IMR-90 (cell line): ENCODE data around the gene SLC35F1. TPM values are rescaled to one million over a fixed set of nuclear protein-coding genes. Genes with fewer than 3 reads are reported as not detected.

ENCODE experiments used
- ATAC-seq: fragments of 200-7000 bp; cut with Tn5 transposase; 2 replicates; pipeline ENCODE4 v1.9.1; 2020; ENCODE audit warnings: low read depth, mild to moderate bottlenecking, moderate library complexity
- BruUV-seq: library from RNA; stranded (reverse); fragments of 400-500 nt; replicated peaks from 2 replicates; lab custom pipeline; 2021; lab: Mats Ljungman, UMichigan
- CTCF ChIA-PET: fragments of 300-600 bp; formaldehyde crosslinking; extraction: SDS; loops from one replicate; lab custom pipeline; 2021; ENCODE audit warnings: antibody characterized with exemption; lab: Yijun Ruan, JAX
- POLR2A ChIA-PET: fragments of 300-600 bp; sonication (Branson Sonifier 250); formaldehyde crosslinking; loops from one replicate; lab custom pipeline; 2022; ENCODE audit warnings: antibody characterized with exemption; ENCODE audit not compliant: unreplicated experiment; lab: Charles Lee
- DNase-seq: peaks from one replicate; pipeline ENCODE4 v3.0.0; 2013
- H2AFZ ChIP-seq: replicated peaks from 2 replicates; pipeline ENCODE3; 2013; ENCODE audit warnings: low read length, mild to moderate bottlenecking; ENCODE audit not compliant: poor library complexity
- H2AK5ac ChIP-seq: 2 replicates; pipeline ENCODE4 v1.6.1; 2013; ENCODE audit warnings: low read depth, low read length, inconsistent platforms
- H2AK9ac ChIP-seq: replicated peaks from 2 replicates; pipeline ENCODE3; 2013; ENCODE audit warnings: mild to moderate bottlenecking, low read depth, low read length, moderate library complexity; ENCODE audit not compliant: poor library complexity
- H2BK120ac ChIP-seq: 2 replicates; pipeline ENCODE4 v1.6.1; 2013; ENCODE audit warnings: low read depth, low read length, inconsistent platforms
- H2BK15ac ChIP-seq: 3 replicates; pipeline ENCODE4 v1.6.1; 2013; ENCODE audit warnings: low read depth, low read length, inconsistent platforms
- H2BK20ac ChIP-seq: 2 replicates; pipeline ENCODE4 v1.6.1; 2013; ENCODE audit warnings: low read depth, mild to moderate bottlenecking, inconsistent platforms, low read length, moderate library complexity
- H2BK5ac ChIP-seq: 2 replicates; pipeline ENCODE4 v1.6.1; 2013; ENCODE audit warnings: mild to moderate bottlenecking, low read depth, low read length, inconsistent platforms; ENCODE audit not compliant: poor library complexity, severe bottlenecking
- H3K14ac ChIP-seq: replicated peaks from 2 replicates; pipeline ENCODE4 v1.6.1; 2013; ENCODE audit warnings: low read depth, low read length, inconsistent platforms
- H3K18ac ChIP-seq: 2 replicates; pipeline ENCODE4 v1.6.1; 2013; ENCODE audit warnings: low read depth, low read length, control low read depth
- H3K23ac ChIP-seq: 2 replicates; pipeline ENCODE4 v1.6.1; 2013; ENCODE audit warnings: low read depth, low read length, inconsistent platforms
- H3K27ac ChIP-seq: 2 replicates; pipeline ENCODE4 v1.5.1; 2013; ENCODE audit warnings: mild to moderate bottlenecking, control low read depth, low read length; ENCODE audit not compliant: insufficient read depth
- H3K27me3 ChIP-seq: 2 replicates; pipeline ENCODE4 v1.6.1; 2013; ENCODE audit warnings: low read length; ENCODE audit not compliant: control insufficient read depth, insufficient read depth
- H3K36me3 ChIP-seq: 2 replicates; pipeline ENCODE4 v1.6.1; 2013; ENCODE audit warnings: low read length, mixed read lengths; ENCODE audit not compliant: control insufficient read depth, insufficient read depth
- H3K4ac ChIP-seq: 2 replicates; pipeline ENCODE4 v1.6.1; 2013; ENCODE audit warnings: low read depth, low read length, inconsistent platforms
- H3K4me1 ChIP-seq: 2 replicates; pipeline ENCODE4 v1.6.1; 2013; ENCODE audit warnings: low read length, mixed read lengths; ENCODE audit not compliant: control insufficient read depth, insufficient read depth
- H3K4me2 ChIP-seq: 2 replicates; pipeline ENCODE4 v1.6.1; 2013; ENCODE audit warnings: low read depth, mild to moderate bottlenecking, control low read depth, low read length, moderate library complexity
- H3K4me3 ChIP-seq: 2 replicates; pipeline ENCODE4 v1.5.1; 2013; ENCODE audit warnings: low read depth, mild to moderate bottlenecking, control low read depth, low read length, moderate library complexity; ENCODE audit not compliant: insufficient read depth
- H3K56ac ChIP-seq: 2 replicates; pipeline ENCODE4 v1.6.1; 2013; ENCODE audit warnings: low read length, inconsistent platforms; ENCODE audit not compliant: insufficient read depth; ENCODE audit errors: extremely low read depth
- H3K79me1 ChIP-seq, 2 experiments: 2 replicates each; pipeline ENCODE4 v1.6.1; 2013; ENCODE audit warnings: low read length in 2 of 2, inconsistent platforms in 1 of 2, low read depth in 1 of 2
- H3K9ac ChIP-seq: 2 replicates; pipeline ENCODE4 v1.6.1; 2013; ENCODE audit warnings: low read depth, low read length, control low read depth
- H3K9me1 ChIP-seq: 2 replicates; pipeline ENCODE4 v1.6.1; 2013; ENCODE audit warnings: low read length, inconsistent platforms; ENCODE audit not compliant: insufficient read depth
- H3K9me3 ChIP-seq: 2 replicates; pipeline ENCODE4 v1.6.1; 2013; ENCODE audit warnings: low read length; ENCODE audit not compliant: control insufficient read depth, insufficient read depth
- H4K20me1 ChIP-seq: 2 replicates; pipeline ENCODE4 v1.6.1; 2013; ENCODE audit warnings: low read length, inconsistent platforms; ENCODE audit not compliant: insufficient read depth
- H4K5ac ChIP-seq: 2 replicates; pipeline ENCODE4 v1.6.1; 2013; ENCODE audit warnings: mild to moderate bottlenecking, low read depth, low read length, control low read depth
- H4K8ac ChIP-seq, 2 experiments: 2 replicates each; pipeline ENCODE4 v1.6.1; 2013; ENCODE audit warnings: low read depth in 2 of 2, low read length in 2 of 2, control low read depth in 1 of 2, inconsistent platforms in 1 of 2
- H4K91ac ChIP-seq: 2 replicates; pipeline ENCODE4 v1.6.1; 2013; ENCODE audit warnings: low read depth, low read length, inconsistent platforms; ENCODE audit not compliant: insufficient read depth
- NFE2L2 ChIP-seq: fragments of 150-350 bp; IDR thresholded peaks from 2 replicates; pipeline ENCODE4 v1.6.1; 2016; ENCODE audit warnings: low read depth, mild to moderate bottlenecking, low read length
- WGBS, 2 experiments: methylation state at CpG; one replicate each; pipeline versions ENCODE4 v1.1.5 to v1.1.7; 2013; ENCODE audit warnings: missing lambda C conversion rate in 2 of 2; ENCODE audit not compliant: insufficient read length in 1 of 2; ENCODE audit errors: extremely low coverage in 2 of 2; 5-methylcytosine and 5-hydroxymethylcytosine counted together
- dilution Hi-C: fragments of 300-500 bp; cut with HindIII; formaldehyde crosslinking; loops from one replicate; pipeline ENCODE4 v1.14.3; 2018; ENCODE audit warnings: low sequenced_read_pairs; ENCODE audit not compliant: unreplicated experiment
- in situ Hi-C: fragments of 300-500 bp; cut with MboI; formaldehyde crosslinking; loops from 3 replicates; pipeline ENCODE4 v1.14.3; 2019; ENCODE audit warnings: low sequenced_read_pairs, inconsistent platforms, mixed read lengths
- intact Hi-C: fragments of 100-400 bp; cut with micrococcal nuclease; formaldehyde crosslinking; loops from 2 replicates; pipeline ENCODE4 v1.10.0; 2022
- polyA plus RNA-seq, 3 experiments: library from polyadenylated mRNA; depleted of rRNA; stranded (reverse); fragments of >200 nt; gene quantifications; 2 replicates each; pipeline ENCODE4 v1.2.3, GENCODE V29; 2012; ENCODE audit warnings: low replicate concordance in 1 of 3
- total RNA-seq: library from RNA; depleted of rRNA; stranded (reverse); fragments of >200 nt; gene quantifications from 2 replicates; pipeline ENCODE4 v1.2.3, GENCODE V29; 2012

The SLC35F1 gene
- total and polyA plus RNA-seq, 2 of the 4 experiments (the other 2 are of a cell fraction): not detected

DNA sequence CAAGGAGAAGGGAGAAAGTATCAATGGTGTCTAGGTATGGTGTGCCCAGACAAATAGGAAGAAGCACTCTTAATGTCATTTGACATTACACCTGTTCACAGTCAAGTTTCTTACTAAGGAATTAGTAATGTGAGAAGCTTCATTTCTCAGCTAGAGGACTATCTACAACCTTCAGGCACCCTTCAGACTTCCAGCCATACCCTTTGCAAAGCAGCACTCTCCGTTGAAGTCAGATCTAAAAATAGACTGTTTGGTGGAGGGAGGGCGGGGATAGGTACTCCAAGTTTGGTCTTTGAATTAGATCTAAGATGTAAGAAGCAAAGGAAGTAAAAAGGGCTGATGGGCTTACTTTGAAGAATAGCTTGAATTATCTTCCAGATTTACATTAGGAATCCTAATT is 311.1 kb downstream of the SLC35F1 start:
- H3K4me3 ChIP-seq: no peak overlapping the region
- H2BK5ac ChIP-seq: no peak overlapping the region
- WGBS, 2 experiments: no CpG with 5 or more reads among the region's 2 CpGs
- no peak overlapping the region for H3K4me2 ChIP-seq
- no peak overlapping the region for H2BK15ac ChIP-seq
- no peak overlapping the region for H3K56ac ChIP-seq
- H2BK120ac ChIP-seq: no peak overlapping the region
- no peak overlapping the region for H2AFZ ChIP-seq
- no peak overlapping the region for H3K4ac ChIP-seq
- in situ Hi-C loops: no loop called here
- no peaks in the 10 kb centered on the region for H3K9me3 ChIP-seq
- intact Hi-C loops: no loop called here
- DNase-seq (no peak), ATAC-seq (no peak)
- ChIA-PET POLR2A (no interaction called here), CTCF (no interaction called here)
- dilution Hi-C loops: no loop called here
- no peak overlapping the region for H2AK5ac ChIP-seq
- TF ChIP-seq NFE2L2: no peak
- H3K9me1 ChIP-seq: no peaks in the 10 kb centered on the region
- no peaks in the 10 kb centered on the region for H3K36me3 ChIP-seq
- no peak overlapping the region for H3K27ac ChIP-seq
- no peaks in the 10 kb centered on the region for H3K27me3 ChIP-seq
- no TSS peak for BruUV-seq
- H3K14ac ChIP-seq: no peak overlapping the region
- no peak overlapping the region for H4K91ac ChIP-seq
- no peak overlapping the region for H3K9ac ChIP-seq
- H3K18ac ChIP-seq: no peak overlapping the region
- no peaks in the 10 kb centered on the region for H4K20me1 ChIP-seq
- H2AK9ac ChIP-seq: no peak overlapping the region
- no peak overlapping the region for H3K23ac ChIP-seq
- H2BK20ac ChIP-seq: no peak overlapping the region
- no peak overlapping the region for H4K8ac ChIP-seq
- H3K4me1 ChIP-seq: no peaks in the 10 kb centered on the region
- no peaks in the 10 kb centered on the region for H3K79me1 ChIP-seq
- H4K5ac ChIP-seq: no peak overlapping the region
